GM12864 (cell line): ENCODE measurements around the gene MDM1.

Source experiments
- DNase-seq: peaks from one replicate; pipeline ENCODE4 v3.0.0-alpha.2; 2011; ENCODE audit warnings: low read depth
- H3K4me3 ChIP-seq: 2 replicates; pipeline ENCODE4 v1.5.1; 2011; ENCODE audit warnings: mild to moderate bottlenecking, low read depth, low read length, control low read depth
- CTCF ChIP-seq: IDR thresholded peaks from 2 replicates; pipeline ENCODE4 v1.5.1; 2011; ENCODE audit warnings: low read depth, mild to moderate bottlenecking, moderate library complexity, low read length, control low read depth, inconsistent platforms; ENCODE audit errors: missing control alignments

Gene MDM1

GRCh38 chr12:68279227-68280054, 52.7 kb downstream of the MDM1 start:
- no peak for DNase-seq
- no peak for TF ChIP-seq CTCF

DNA sequence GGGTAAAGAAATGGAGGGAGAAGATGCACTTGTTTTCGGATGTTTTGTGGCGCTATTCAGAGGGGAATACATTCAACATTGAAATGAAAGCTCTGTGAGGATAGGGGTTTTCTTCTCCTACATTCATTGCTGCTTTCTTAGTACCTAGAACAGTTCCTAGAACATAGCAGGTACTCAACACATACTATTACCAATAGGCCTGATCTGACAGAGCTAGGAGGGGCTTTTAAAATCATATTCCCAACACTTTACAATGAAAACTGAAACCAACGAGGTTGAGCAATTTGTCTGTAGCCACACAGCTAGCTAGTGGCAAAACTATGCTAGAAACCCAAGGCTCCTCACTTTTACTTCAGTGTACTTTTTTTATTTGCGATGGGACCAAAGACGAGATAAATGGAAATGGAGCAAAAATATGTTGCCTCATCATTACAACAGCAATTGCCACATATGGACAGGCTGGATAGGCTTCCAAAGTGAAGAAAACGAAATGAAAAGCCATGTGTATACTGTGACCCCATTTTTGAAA, 55.7 kb downstream of the MDM1 start:
- TF ChIP-seq CTCF, result no peak
- DNase-seq, result no peak
- H3K4me3 ChIP-seq, result no peak overlapping the region

More at GRCh38 chr12:68279227-68280054, 52.7 kb downstream of the MDM1 start:
- no peak overlapping the region for H3K4me3 ChIP-seq

- DNase-seq, result no peak
- TF ChIP-seq CTCF, result no peak
- H3K4me3 ChIP-seq, result no peak overlapping the region
Observed at GRCh38 chr12:68272732-68273131, 59.4 kb downstream of the MDM1 start.

DNA sequence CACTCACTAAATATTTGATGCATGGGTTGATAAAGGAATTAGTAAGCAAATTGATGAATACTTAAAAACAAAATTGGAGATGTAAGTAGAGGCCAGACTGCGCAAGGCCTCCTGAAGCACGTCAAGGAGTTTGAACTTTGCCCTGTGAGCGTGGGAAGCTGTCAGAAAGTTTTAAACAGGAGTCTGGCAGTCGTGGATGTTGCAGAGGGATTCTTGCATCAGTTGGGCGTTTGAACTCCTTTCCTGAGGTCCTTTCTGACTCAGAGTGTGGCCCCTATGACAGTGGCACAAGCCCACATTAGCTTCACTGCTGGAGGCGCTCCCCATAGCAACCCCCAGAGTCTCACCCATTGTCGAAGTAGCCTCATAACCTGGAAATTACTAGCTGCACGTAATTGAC, 60.8 kb downstream of the MDM1 start:
- DNase-seq, result no peak
- no peak for TF ChIP-seq CTCF
- H3K4me3 ChIP-seq, result no peak overlapping the region

GRCh38 chr12:68270358-68270757, 61.8 kb downstream of the MDM1 start:
- H3K4me3 ChIP-seq, result no peak overlapping the region
- TF ChIP-seq CTCF, result no peak
- DNase-seq, result no peak

DNA sequence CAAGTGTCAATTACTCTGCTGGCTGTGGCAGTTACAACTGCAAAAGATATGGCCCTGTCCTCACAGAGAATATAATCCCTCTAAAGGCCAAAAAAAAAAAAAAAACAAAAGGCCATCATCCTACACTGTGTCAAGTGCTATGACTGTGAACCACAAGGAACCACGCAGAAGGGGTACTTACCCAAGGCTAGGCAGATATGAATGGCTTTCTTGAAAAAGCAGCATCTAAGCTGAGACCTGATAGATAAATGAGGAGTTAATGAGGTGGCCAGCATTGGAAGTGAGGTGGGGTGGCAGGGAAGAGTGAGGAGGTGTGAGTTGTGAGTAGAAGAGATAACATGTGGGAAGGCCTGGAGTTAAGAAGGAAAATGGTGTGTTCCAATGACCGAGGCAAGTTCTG, 62.4 kb downstream of the MDM1 start:
- TF ChIP-seq CTCF, result no peak
- H3K4me3 ChIP-seq, result no peak overlapping the region
- DNase-seq, result no peak

- no peak overlapping the region for H3K4me3 ChIP-seq
- no peak for TF ChIP-seq CTCF
- no peak for DNase-seq
Observed at GRCh38 chr12:68268967-68269366, 63.2 kb downstream of the MDM1 start.
